ES-I3 (cell line): ENCODE results near the gene ZNF618.

ENCODE experiments used
- H3K36me3 ChIP-seq: 2 replicates; pipeline ENCODE4 v1.6.1; 2013; ENCODE audit warnings: mild to moderate bottlenecking, low read length, control low read depth, moderate library complexity; ENCODE audit not compliant: insufficient read depth
- H3K4me1 ChIP-seq: 2 replicates; pipeline ENCODE4 v1.6.1; 2013; ENCODE audit warnings: mild to moderate bottlenecking, control low read depth, low read length; ENCODE audit not compliant: insufficient read depth
- H3K9ac ChIP-seq: 2 replicates; pipeline ENCODE4 v1.6.1; 2013; ENCODE audit warnings: low read depth, mild to moderate bottlenecking, low read length, moderate library complexity
- H3K9me3 ChIP-seq: 2 replicates; pipeline ENCODE4 v1.6.1; 2013; ENCODE audit warnings: mild to moderate bottlenecking, low read length, moderate library complexity; ENCODE audit not compliant: control insufficient read depth, insufficient read depth

The ZNF618 gene

DNA sequence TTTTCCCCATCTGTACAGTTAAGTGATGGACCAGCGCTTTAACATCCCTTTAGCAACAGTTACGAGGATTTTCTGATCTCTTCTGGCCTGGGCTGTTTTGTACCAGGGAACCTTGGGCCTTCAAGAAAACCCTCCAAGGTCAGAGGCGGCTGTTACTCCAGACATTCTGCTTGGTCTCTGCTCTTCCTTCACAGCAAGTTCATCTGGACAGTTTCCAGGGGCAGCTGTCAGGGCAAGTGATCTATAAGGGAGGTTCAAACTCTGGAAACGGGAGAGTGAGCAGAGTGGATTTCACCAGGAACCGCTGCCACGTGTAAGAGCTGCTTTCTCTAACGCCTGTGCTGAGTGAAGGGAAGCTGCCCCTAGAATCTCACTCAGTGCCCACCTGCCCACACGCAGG, 36.7 kb downstream of the ZNF618 start:
- no peaks in the 10 kb centered on the region for H3K36me3 ChIP-seq
- H3K9me3 ChIP-seq: no peaks in the 10 kb centered on the region
- H3K9ac ChIP-seq: no peak overlapping the region
- no peaks in the 10 kb centered on the region for H3K4me1 ChIP-seq

DNA sequence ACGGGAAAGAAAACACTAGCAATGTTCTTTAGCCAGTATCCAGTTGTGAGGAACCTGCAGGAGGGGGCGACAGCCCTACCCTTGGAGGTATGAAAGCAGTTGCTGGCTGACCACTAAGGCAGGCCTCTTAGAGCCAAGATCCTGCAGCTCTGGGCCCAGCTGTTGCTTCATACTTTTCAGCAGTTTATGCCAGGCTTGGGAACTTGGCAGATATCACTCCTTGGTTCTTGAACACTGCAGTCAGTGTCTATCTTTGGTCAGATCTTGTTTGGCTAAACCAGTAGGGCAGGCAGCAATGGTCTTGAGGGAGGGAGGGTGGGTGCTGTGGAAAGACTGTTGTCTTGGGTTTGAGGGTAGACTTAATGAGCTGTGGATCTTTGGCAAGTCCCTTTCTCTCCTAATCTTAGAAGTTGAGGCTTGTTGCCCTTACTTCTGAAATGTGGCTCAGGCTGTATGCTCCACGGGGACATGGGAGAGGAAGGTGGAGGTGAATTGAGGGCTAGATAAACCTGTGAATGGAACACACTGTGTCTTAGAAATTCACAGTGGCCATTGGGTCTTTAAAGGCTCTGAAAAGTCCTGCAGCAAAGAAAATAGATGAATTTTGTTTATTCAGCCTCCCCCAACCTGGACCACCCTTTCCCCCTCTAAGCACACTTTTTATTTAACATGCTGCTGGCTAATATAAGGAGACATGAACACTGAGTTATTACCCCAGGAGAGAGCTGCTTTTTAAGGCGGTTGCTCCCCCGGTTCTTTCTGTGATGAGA, 37.5 kb downstream of the ZNF618 start:
- H3K36me3 ChIP-seq: no peaks in the 10 kb centered on the region

DNA sequence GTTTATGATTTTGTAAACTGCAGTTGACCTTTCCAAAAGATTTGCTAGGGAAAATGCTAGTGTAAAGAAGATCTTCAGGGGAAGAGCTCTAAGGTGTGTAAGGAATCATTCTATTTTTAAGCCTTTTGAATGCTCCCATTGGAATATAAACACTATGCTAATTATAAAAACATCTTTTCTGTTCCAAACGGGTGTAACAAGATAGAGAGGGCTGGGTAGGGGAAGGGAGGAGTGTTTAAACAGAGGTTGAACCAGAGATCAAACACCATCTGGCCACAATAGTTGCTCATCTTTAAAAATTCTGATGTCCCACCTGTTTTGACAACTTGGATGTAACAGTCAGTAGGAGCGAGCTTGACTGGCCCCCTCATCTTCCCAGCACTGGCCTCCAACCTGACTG, 38.4 kb downstream of the ZNF618 start:
- no peaks in the 10 kb centered on the region for H3K36me3 ChIP-seq
- H3K9ac ChIP-seq: no peak overlapping the region
- no peaks in the 10 kb centered on the region for H3K4me1 ChIP-seq
- no peaks in the 10 kb centered on the region for H3K9me3 ChIP-seq

More for the DNA sequence above, 37.5 kb downstream of the ZNF618 start:
- Histone ChIP-seq H3K9ac (no peak overlapping the region), H3K4me1 (no peaks in the 10 kb centered on the region), H3K9me3 (no peaks in the 10 kb centered on the region)

DNA sequence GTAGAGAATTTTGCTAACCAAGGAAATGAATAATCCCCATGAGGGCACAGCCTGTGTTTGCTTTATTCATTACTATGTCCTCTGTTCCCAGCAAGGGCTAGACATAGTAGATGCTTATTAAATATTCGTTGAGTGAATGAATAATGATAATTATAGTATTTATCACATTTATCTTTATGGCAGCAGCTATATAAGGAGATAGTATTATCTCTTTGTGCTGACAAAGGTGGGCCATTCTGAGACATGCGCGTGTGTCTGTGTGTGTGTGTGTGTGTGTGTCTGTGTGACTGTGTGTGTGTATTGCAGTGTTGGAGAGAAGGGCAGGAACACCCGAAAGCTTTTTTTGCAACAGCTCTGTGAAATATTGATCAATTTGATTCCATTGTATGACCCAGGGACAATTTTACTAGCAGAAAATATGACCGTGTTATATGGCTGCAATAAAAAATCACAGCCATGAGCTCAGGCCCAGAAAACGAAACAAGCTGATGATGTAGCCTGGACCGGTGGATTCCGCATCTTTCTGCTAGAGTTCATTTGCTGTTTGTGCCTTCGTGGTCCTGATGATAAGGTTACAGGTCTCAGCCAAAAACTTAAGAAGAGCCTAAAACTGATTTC, 39.8 kb downstream of the ZNF618 start:
- no peaks in the 10 kb centered on the region for H3K9me3 ChIP-seq
- H3K9ac ChIP-seq: no peak overlapping the region

DNA sequence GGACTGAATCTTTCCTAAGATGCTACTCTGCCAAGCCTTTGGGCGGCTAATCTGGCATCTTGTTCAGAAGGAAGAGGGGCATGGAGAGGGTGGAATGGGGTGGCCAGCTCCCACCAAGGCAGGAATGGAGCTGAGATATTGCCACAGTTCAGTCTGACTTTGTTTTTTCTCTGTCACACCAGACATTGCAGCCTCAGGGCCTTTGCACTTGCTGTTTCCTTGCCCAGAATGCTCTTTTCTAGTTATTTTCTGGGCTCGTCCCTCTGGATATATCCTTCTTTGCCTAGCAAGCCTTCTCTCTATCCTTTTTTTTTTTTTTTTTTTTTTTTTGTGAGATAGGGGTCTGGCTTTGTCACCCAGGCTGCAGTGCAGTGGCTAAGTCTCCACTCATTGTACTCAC, 40.8 kb downstream of the ZNF618 start:
- Histone ChIP-seq H3K9ac (no peak overlapping the region), H3K4me1 (no peaks in the 10 kb centered on the region), H3K36me3 (no peaks in the 10 kb centered on the region), H3K9me3 (no peaks in the 10 kb centered on the region)

More for the DNA sequence above, 39.8 kb downstream of the ZNF618 start:
- no peaks in the 10 kb centered on the region for H3K4me1 ChIP-seq
- no peaks in the 10 kb centered on the region for H3K36me3 ChIP-seq

DNA sequence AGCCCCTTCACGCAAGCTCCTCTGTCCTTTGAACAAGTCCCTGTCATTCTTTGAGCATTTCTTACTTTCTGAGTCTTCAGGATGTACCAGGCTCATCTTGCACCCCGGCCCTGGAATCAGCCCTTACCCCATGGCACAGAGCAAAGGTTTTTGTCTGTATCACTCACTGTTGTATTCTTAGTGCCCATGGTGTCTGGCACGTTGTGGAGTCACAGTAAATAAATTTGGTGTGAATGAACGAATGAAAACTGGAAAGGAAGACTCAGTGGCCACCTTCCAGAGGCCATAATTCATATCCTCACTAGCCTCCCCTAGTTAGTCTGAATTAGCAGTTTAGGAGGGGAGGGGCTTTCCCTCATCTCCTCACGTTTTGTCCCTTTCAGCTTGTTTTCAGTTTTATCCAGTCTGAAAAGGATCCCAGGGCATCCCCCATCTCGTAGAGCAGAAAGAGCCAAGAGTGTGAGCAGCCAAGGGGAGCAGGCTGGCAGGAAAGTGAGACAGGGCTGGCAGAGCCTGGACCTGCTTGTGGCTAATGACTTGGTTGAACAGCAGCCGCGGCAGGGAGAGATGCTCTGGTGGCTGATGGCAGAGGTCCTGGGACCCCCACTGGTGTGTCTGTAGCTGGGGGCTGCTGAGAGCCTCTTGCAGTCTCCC, 42.7 kb downstream of the ZNF618 start:
- Histone ChIP-seq H3K36me3 (no peaks in the 10 kb centered on the region), H3K4me1 (no peaks in the 10 kb centered on the region), H3K9me3 (no peaks in the 10 kb centered on the region), H3K9ac (no peak overlapping the region)

DNA sequence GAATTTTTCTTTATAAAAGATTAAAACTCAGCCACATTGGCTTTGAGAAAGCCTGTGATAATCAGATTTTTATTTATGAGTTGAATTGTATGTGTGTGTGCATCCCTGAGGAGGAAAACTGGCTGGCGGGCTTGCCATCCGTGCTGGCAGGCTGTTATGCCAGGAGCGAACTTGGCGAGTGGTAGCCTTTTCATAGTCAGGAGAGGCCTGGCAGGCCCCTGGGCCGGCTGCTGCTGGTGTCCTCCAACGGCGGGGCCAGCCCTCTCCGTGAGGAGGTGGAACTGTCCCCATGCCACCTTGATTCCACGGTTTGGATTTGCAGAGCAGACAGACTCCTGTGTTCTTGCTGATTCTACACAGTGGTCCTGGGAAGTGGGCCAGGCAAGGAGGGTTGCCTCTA, 43.3 kb downstream of the ZNF618 start:
- Histone ChIP-seq H3K9me3 (no peaks in the 10 kb centered on the region), H3K9ac (no peak overlapping the region), H3K4me1 (no peaks in the 10 kb centered on the region), H3K36me3 (no peaks in the 10 kb centered on the region)

DNA sequence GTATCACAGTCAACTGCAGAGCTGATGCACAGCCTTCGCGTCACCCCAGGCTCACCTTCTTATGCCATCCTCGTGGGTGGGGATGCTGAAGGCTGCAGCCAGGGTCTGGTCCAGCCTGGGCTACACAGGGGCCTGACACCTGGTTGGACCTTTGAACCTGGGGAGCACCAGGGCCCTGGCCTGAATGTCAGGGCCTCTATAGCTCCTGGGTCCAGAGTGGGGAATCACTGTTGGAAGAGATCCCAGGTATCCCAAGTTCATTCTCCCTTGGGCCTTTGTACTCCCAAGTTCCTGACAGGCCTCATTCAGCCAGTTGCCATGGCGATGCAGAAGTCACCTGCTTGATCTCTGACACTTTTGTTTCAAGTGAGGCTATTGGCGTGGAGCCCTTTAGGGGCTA, 43.8 kb downstream of the ZNF618 start:
- H3K36me3 ChIP-seq: no peaks in the 10 kb centered on the region

DNA sequence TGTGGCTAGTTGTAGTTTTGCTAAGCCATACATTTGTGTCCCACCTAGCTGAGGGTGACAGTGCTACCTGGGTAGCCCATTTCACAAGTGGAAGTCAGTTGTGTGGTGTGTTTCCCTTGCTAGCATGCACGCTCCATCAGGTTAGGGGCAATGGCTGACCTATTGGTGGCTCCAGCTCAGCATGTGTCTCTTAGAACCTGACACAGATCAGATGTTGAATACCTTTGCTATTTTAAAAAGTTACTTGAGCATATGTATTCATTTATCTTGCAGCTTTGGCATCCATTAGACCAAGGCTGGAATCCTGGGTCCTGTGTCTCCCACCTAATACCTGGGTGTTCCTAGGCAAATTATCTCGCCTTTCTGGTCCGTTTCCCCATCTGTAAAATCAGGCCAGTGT, 44.8 kb downstream of the ZNF618 start:
- Histone ChIP-seq H3K36me3 (no peaks in the 10 kb centered on the region), H3K9me3 (no peaks in the 10 kb centered on the region; the same call in 1 of the 2 replicates), H3K4me1 (no peaks in the 10 kb centered on the region), H3K9ac (no peak overlapping the region)

More for the DNA sequence above, 43.8 kb downstream of the ZNF618 start:
- Histone ChIP-seq H3K4me1 (no peaks in the 10 kb centered on the region), H3K9ac (no peak overlapping the region), H3K9me3 (no peaks in the 10 kb centered on the region)

DNA sequence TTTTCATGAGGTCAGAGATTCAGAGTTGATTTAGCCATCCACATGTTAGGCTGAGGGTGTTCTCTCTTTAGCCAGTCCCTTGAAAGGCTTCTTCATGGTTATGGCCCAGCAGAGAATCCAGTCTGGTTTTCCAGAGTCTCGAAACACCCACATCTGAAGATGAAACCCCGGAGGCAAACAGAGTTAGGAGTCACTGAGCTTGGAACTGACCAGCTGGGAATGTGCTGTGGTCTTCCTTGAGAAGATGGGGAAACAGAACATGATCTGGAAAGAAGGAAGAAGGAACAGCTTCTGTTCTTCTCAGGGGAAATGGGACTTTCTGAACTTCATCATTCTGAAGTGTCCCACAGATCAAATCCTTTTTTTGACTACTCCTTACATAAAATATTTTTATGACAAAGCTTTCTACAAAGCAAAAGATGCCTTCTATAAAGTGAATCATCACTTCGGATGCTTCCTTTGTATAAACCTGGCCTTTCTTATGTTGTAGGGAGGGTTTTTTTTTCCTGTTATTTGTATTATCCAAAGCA, 45.4 kb downstream of the ZNF618 start:
- Histone ChIP-seq H3K9me3 (peaks cover 2% of the 10 kb centered on the region; the same call in 1 of the 2 replicates), H3K4me1 (no peaks in the 10 kb centered on the region), H3K9ac (no peak overlapping the region), H3K36me3 (no peaks in the 10 kb centered on the region)

DNA sequence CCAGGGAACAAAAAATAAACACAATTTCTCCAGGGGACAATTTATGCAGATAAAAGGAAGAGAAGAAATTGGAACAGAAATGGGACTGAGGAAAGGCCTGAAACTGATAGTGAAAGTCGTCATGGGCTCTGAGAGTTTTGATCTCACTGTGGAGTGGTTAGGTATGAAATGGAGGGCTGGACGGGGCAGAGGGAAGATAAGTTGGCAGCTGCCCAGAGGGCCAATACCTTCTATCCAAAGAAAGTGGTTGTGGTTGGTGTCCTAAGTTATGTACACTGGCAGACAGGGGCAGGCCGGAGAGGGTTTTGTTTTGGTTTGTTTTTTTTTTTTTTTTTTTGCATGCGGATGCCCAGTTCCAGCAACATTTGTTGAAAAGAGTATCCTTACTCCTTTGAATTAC, 46.1 kb downstream of the ZNF618 start:
- Histone ChIP-seq H3K36me3 (no peaks in the 10 kb centered on the region), H3K9me3 (peaks cover 4% of the 10 kb centered on the region; the same call in 1 of the 2 replicates), H3K4me1 (no peaks in the 10 kb centered on the region), H3K9ac (no peak overlapping the region)

DNA sequence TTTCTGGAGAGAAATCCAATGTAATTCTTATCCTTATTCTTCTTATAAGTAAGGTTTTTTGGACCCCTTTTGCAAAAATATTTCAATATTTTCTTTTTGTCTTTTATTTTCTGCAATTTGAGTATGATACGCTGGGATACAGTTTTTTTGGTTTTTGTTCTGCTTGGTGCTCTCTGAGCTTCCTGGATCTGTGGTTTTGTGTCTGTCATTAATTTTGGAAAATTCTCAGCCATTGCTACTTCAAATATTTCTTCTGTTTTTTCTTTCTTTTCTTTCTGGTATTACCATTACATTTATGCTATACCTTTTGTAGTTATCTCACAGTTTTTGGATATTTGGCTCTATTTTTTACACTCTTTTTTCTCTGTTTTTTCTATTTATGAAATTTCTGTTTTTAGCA, 50.1 kb downstream of the ZNF618 start:
- H3K9me3 ChIP-seq: peaks cover 4% of the 10 kb centered on the region; the same call in 1 of the 2 replicates
- no peak overlapping the region for H3K9ac ChIP-seq
- H3K36me3 ChIP-seq: no peaks in the 10 kb centered on the region
- H3K4me1 ChIP-seq: no peaks in the 10 kb centered on the region

DNA sequence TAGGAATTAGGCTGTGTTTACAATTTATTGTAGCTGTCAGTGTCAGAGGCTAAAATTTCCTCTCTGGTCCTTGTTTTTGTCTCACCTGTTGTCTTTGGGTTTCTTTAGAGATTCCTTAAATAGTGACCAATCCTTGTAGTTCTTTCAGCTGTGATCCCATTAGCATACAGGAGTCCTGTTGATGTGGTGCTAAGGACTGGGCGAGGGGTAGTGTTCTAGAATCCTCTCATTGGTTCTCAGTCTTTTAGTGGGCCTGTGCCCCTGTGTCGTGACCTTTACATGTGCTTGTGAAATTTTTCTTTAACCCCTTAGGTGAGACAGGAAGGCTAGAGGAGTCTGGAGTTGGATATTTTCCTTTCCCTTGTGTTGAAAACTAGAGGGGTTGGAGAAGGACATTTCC, 51.2 kb downstream of the ZNF618 start:
- H3K36me3 ChIP-seq: no peaks in the 10 kb centered on the region
- H3K9me3 ChIP-seq: peaks cover 4% of the 10 kb centered on the region; the same call in 1 of the 2 replicates
- H3K9ac ChIP-seq: no peak overlapping the region
- no peaks in the 10 kb centered on the region for H3K4me1 ChIP-seq

DNA sequence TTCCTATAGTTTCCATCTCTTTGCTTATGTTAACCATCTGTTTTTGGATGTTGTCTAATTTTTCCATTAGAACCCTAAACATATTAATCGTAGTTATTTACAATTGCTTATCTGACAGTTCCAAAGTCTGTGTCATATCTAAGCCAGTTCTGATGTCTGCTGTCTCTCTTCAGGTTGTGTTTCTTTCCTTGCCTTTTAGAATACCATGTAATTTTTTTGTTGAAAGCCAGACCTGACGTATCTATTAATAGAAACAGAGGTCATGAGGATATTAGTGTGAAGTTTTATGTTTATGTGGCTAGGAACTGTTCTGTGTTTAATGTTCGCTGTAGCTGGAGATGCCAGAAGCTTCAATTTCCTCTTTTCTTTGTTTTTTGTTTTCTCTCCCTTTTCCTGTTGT, 52.2 kb downstream of the ZNF618 start:
- no peaks in the 10 kb centered on the region for H3K4me1 ChIP-seq
- no peak overlapping the region for H3K9ac ChIP-seq
- H3K36me3 ChIP-seq: no peaks in the 10 kb centered on the region
- peaks cover 4% of the 10 kb centered on the region; the same call in 1 of the 2 replicates for H3K9me3 ChIP-seq
